HEK293 (cell line): ENCODE results near the gene RASL10A.

Experiments used
- CTCF ChIA-PET: fragments of 350-600 bp; formaldehyde crosslinking; extraction: SDS; loops from one replicate; lab custom pipeline; 2021; ENCODE audit warnings: antibody characterized with exemption; lab: Yijun Ruan, JAX
- POLR2A ChIA-PET: fragments of 300-600 bp; formaldehyde crosslinking; extraction: SDS; loops from one replicate; lab custom pipeline; 2020; ENCODE audit warnings: antibody characterized with exemption, inconsistent platforms; lab: Yijun Ruan, JAX
- H3K27ac ChIP-seq: fragments of 200-500 bp; sonication (Bioruptor generic); 2 replicates; pipeline ENCODE4 v1.5.1; 2014; ENCODE audit warnings: low read depth, low read length, control low read depth, inconsistent platforms; ENCODE audit errors: extremely low read depth
- H3K36me3 ChIP-seq, 2 experiments: fragments of 200-500 bp in 1 of 2; sonication (Bioruptor generic) in 1 of 2; 1 replicate in 1 of 2; 2 replicates in 1 of 2; pipeline ENCODE4 v1.5.1; 2014 to 2017; ENCODE audit warnings: inconsistent platforms in 2 of 2, low read length in 2 of 2; ENCODE audit not compliant: control insufficient read depth in 2 of 2, insufficient read depth in 1 of 2
- H3K4me1 ChIP-seq: fragments of 200-500 bp; sonication (Bioruptor generic); 2 replicates; pipeline ENCODE4 v1.5.1; 2014; ENCODE audit warnings: mild to moderate bottlenecking, low read length, inconsistent platforms; ENCODE audit not compliant: control insufficient read depth, insufficient read depth
- H3K4me3 ChIP-seq: 2 replicates; pipeline ENCODE4 v1.5.1; 2011; ENCODE audit warnings: low read depth, mild to moderate bottlenecking, control low read depth, low read length, moderate library complexity
- H3K9me3 ChIP-seq: fragments of 200-500 bp; sonication (Bioruptor generic); 2 replicates; pipeline ENCODE4 v1.5.1; 2014; ENCODE audit warnings: low read depth, low read length, inconsistent platforms; ENCODE audit not compliant: control insufficient read depth, insufficient read depth
- BCL11B ChIP-seq: fragments of 450-650 bp; formaldehyde crosslinking; IDR thresholded peaks from 2 replicates; pipeline ENCODE4 v1.5.1; 2016; ENCODE audit warnings: low read depth, missing biosample characterization, missing genetic modification characterization
- GLIS1 ChIP-seq: fragments of 450-650 bp; formaldehyde crosslinking; IDR thresholded peaks from 2 replicates; pipeline ENCODE4 v1.5.1; 2016; ENCODE audit warnings: missing biosample characterization, missing genetic modification characterization
- KLF16 ChIP-seq: fragments of 450-650 bp; formaldehyde crosslinking; IDR thresholded peaks from 2 replicates; pipeline ENCODE4 v1.5.1; 2017; ENCODE audit warnings: missing biosample characterization, missing genetic modification characterization
- KLF7 ChIP-seq: fragments of 450-650 bp; formaldehyde crosslinking; IDR thresholded peaks from 2 replicates; pipeline ENCODE4 v1.5.1; 2016; ENCODE audit warnings: missing biosample characterization, missing genetic modification characterization, borderline replicate concordance
- KLF8 ChIP-seq: fragments of 450-650 bp; formaldehyde crosslinking; IDR thresholded peaks from 2 replicates; pipeline ENCODE4 v1.5.1; 2016; ENCODE audit warnings: missing biosample characterization, missing genetic modification characterization
- SALL2 ChIP-seq: fragments of 450-650 bp; formaldehyde crosslinking; IDR thresholded peaks from 2 replicates; pipeline ENCODE4 v1.5.0; 2017; ENCODE audit warnings: missing biosample characterization, mild to moderate bottlenecking, missing genetic modification characterization, borderline replicate concordance
- ZBTB17 ChIP-seq: fragments of 450-650 bp; formaldehyde crosslinking; IDR thresholded peaks from 2 replicates; pipeline ENCODE4 v1.5.1; 2016; ENCODE audit warnings: missing biosample characterization, missing genetic modification characterization
- ZBTB8A ChIP-seq: fragments of 450-650 bp; formaldehyde crosslinking; IDR thresholded peaks from 2 replicates; pipeline ENCODE4 v1.5.1; 2016; ENCODE audit warnings: missing biosample characterization, missing genetic modification characterization
- ZFHX2 ChIP-seq: fragments of 450-650 bp; formaldehyde crosslinking; conservative IDR thresholded peaks from 2 replicates; pipeline ENCODE4 v1.5.1; 2016; ENCODE audit warnings: missing biosample characterization, missing genetic modification characterization
- ZNF114 ChIP-seq: fragments of 450-650 bp; formaldehyde crosslinking; IDR thresholded peaks from 2 replicates; pipeline ENCODE4 v1.5.0; 2017; ENCODE audit warnings: missing biosample characterization, missing genetic modification characterization
- ZNF266 ChIP-seq: fragments of 450-650 bp; formaldehyde crosslinking; IDR thresholded peaks from 2 replicates; pipeline ENCODE4 v1.5.1; 2016; ENCODE audit warnings: missing biosample characterization, missing genetic modification characterization, low read depth
- ZNF341 ChIP-seq: fragments of 450-650 bp; formaldehyde crosslinking; IDR thresholded peaks from 2 replicates; pipeline ENCODE4; 2016; ENCODE audit warnings: low read depth, missing biosample characterization, missing genetic modification characterization
- ZNF654 ChIP-seq: fragments of 450-650 bp; formaldehyde crosslinking; IDR thresholded peaks from 2 replicates; pipeline ENCODE4 v1.5.1; 2016; ENCODE audit warnings: low read depth, missing biosample characterization, missing genetic modification characterization
- TF ChIP-seq, protein P1 (sequence below): fragments of 450-650 bp; formaldehyde crosslinking; IDR thresholded peaks from 2 replicates; pipeline ENCODE4 v1.5.1; 2016; ENCODE audit warnings: missing biosample characterization, missing genetic modification characterization
- TF ChIP-seq, protein P2 (sequence below): fragments of 450-650 bp; formaldehyde crosslinking; IDR thresholded peaks from 2 replicates; pipeline ENCODE4 v1.5.1; 2016; ENCODE audit warnings: missing biosample characterization, missing genetic modification characterization
- TF ChIP-seq, protein P3 (sequence below): sonication (generic); formaldehyde crosslinking; IDR thresholded peaks from 2 replicates; pipeline ENCODE4 v1.8.1; 2022; ENCODE audit warnings: mild to moderate bottlenecking, moderate library complexity, missing genetic modification reagents
- TF ChIP-seq, protein P4 (sequence below): fragments of 450-650 bp; formaldehyde crosslinking; IDR thresholded peaks from 2 replicates; pipeline ENCODE4 v1.5.1; 2016; ENCODE audit warnings: missing biosample characterization, missing genetic modification characterization
- TF ChIP-seq, protein P5 (sequence below): fragments of 450-650 bp; formaldehyde crosslinking; optimal IDR thresholded peaks from 2 replicates; pipeline ENCODE3; 2016; ENCODE audit warnings: missing biosample characterization, mild to moderate bottlenecking, missing genetic modification characterization
- TF ChIP-seq, protein P6 (sequence below): fragments of 450-650 bp; formaldehyde crosslinking; IDR thresholded peaks from 2 replicates; pipeline ENCODE4 v1.5.0; 2017; ENCODE audit warnings: missing biosample characterization, missing genetic modification characterization, borderline replicate concordance

Gene RASL10A

DNA sequence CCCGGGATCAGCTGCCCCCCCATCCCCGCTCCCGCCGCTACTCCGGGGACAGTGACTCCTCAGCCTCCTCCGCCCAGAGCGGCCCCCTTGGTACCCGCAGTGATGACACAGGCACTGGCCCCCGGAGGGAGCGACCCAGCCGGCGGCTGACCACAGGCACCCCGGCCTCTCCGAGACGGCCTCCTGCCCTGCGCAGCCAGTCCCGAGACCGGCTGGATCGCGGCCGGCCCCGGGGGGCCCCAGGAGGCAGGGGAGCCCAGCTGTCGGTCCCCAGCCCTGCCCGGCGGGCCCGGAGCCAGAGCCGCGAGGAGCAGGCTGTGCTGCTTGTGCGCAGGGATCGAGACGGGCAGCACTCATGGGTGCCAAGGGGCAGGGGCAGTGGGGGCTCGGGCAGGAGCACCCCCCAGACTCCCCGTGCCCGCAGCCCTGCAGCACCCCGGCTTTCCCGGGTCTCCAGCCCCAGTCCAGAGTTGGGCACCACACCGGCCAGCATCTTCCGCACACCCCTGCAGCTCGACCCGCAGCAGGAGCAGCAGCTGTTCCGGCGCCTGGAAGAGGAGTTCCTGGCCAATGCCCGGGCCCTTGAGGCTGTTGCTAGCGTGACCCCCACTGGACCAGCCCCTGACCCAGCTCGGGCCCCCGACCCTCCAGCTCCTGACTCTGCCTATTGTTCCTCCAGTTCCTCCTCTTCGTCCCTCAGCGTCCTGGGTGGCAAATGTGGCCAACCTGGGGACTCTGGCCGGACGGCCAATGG lies 3.9 kb downstream of the RASL10A start:
- CTCF ChIA-PET, result interaction anchor here (0.6 to 1.6 kb wide), 5 partner anchors 10 to 89 kb away, joined by 3 to 6 read pairs (median 3); no protein-coding TSS in a partner anchor
- H3K27ac ChIP-seq, result no peak overlapping the region

DNA sequence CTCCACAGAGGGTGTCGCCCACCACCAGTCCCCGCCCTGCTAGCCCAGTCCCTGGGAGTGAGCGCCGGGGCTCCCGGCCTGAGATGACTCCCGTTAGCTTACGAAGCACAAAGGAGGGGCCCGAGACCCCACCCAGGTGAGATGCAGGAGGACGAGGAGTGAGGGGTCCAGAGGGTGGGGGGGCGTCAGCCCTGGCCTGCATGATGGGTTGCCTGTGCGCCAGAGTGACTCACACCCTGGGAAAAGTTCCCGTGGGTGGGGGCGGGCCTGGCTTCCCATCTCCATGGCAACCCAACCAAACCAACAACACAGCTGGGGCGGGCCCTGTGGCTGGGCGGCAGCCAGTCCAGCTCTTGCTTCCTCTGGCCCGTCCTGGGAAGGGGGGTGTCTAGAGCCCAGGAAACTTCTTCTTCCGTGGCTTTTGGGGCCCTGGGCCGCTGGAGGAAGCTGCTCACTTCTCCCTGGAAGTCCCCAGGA lies 4.6 kb downstream of the RASL10A start:
- Histone ChIP-seq H3K4me3 (no peak overlapping the region), H3K9me3 (no peaks in the 10 kb centered on the region), H3K36me3 (no peaks in the 10 kb centered on the region), H3K4me1 (peaks cover 14% of the 10 kb centered on the region), H3K27ac (no peak overlapping the region)
- POLR2A ChIA-PET, result interaction anchor here (0.5 to 1.7 kb wide), 5 partner anchors 8 to 170 kb away, joined by 3 to 6 read pairs (median 4); partner anchors contain the start of genes EWSR1 and RHBDD3
- CTCF ChIA-PET, result interaction anchor here (0.6 to 1.5 kb wide), 3 partner anchors 41 to 104 kb away, joined by 3 read pairs; no protein-coding TSS in a partner anchor
- TF ChIP-seq KLF7 (tag by site-specific recombination), result 0 out of 2 replicates have a peak, but pooled peaks have one; percentile 62
- peak; percentile 81 for TF ChIP-seq ZFHX2 (tag by site-specific recombination)
- no peak for TF ChIP-seq SALL2 (tag by site-specific recombination)
- TF ChIP-seq KLF16 (tag by site-specific recombination), result peak; percentile 46; the same call in 1 of the 2 replicates
- TF ChIP-seq ZNF341 (tag by site-specific recombination), result peak; percentile 63
- TF ChIP-seq ZBTB17 (tag by site-specific recombination), result peak; percentile 48
- TF ChIP-seq, protein P1, sequence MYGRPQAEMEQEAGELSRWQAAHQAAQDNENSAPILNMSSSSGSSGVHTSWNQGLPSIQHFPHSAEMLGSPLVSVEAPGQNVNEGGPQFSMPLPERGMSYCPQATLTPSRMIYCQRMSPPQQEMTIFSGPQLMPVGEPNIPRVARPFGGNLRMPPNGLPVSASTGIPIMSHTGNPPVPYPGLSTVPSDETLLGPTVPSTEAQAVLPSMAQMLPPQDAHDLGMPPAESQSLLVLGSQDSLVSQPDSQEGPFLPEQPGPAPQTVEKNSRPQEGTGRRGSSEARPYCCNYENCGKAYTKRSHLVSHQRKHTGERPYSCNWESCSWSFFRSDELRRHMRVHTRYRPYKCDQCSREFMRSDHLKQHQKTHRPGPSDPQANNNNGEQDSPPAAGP (tag by site-specific recombination), result peak; percentile 67
- TF ChIP-seq, protein P2, sequence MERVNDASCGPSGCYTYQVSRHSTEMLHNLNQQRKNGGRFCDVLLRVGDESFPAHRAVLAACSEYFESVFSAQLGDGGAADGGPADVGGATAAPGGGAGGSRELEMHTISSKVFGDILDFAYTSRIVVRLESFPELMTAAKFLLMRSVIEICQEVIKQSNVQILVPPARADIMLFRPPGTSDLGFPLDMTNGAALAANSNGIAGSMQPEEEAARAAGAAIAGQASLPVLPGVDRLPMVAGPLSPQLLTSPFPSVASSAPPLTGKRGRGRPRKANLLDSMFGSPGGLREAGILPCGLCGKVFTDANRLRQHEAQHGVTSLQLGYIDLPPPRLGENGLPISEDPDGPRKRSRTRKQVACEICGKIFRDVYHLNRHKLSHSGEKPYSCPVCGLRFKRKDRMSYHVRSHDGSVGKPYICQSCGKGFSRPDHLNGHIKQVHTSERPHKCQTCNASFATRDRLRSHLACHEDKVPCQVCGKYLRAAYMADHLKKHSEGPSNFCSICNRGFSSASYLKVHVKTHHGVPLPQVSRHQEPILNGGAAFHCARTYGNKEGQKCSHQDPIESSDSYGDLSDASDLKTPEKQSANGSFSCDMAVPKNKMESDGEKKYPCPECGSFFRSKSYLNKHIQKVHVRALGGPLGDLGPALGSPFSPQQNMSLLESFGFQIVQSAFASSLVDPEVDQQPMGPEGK, result peak; percentile 88
- TF ChIP-seq ZNF266, result no peak
- TF ChIP-seq, protein P3, sequence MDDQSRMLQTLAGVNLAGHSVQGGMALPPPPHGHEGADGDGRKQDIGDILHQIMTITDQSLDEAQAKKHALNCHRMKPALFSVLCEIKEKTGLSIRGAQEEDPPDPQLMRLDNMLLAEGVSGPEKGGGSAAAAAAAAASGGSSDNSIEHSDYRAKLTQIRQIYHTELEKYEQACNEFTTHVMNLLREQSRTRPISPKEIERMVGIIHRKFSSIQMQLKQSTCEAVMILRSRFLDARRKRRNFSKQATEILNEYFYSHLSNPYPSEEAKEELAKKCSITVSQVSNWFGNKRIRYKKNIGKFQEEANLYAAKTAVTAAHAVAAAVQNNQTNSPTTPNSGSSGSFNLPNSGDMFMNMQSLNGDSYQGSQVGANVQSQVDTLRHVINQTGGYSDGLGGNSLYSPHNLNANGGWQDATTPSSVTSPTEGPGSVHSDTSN (CRISPR knock-in tag), result no peak
- TF ChIP-seq ZNF654 (tag by site-specific recombination), result no peak
- TF ChIP-seq, protein P4, sequence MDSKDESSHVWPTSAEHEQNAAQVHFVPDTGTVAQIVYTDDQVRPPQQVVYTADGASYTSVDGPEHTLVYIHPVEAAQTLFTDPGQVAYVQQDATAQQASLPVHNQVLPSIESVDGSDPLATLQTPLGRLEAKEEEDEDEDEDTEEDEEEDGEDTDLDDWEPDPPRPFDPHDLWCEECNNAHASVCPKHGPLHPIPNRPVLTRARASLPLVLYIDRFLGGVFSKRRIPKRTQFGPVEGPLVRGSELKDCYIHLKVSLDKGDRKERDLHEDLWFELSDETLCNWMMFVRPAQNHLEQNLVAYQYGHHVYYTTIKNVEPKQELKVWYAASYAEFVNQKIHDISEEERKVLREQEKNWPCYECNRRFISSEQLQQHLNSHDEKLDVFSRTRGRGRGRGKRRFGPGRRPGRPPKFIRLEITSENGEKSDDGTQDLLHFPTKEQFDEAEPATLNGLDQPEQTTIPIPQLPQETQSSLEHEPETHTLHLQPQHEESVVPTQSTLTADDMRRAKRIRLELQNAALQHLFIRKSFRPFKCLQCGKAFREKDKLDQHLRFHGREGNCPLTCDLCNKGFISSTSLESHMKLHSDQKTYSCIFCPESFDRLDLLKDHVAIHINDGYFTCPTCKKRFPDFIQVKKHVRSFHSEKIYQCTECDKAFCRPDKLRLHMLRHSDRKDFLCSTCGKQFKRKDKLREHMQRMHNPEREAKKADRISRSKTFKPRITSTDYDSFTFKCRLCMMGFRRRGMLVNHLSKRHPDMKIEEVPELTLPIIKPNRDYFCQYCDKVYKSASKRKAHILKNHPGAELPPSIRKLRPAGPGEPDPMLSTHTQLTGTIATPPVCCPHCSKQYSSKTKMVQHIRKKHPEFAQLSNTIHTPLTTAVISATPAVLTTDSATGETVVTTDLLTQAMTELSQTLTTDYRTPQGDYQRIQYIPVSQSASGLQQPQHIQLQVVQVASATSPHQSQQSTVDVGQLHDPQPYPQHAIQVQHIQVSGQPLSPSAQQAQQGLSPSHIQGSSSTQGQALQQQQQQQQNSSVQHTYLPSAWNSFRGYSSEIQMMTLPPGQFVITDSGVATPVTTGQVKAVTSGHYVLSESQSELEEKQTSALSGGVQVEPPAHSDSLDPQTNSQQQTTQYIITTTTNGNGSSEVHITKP (tag by site-specific recombination), result peak; percentile 41; the same call in 1 of the 2 replicates
- peak; percentile 68; the same call in 1 of the 2 replicates for TF ChIP-seq KLF8 (tag by site-specific recombination)
- TF ChIP-seq, protein P5, sequence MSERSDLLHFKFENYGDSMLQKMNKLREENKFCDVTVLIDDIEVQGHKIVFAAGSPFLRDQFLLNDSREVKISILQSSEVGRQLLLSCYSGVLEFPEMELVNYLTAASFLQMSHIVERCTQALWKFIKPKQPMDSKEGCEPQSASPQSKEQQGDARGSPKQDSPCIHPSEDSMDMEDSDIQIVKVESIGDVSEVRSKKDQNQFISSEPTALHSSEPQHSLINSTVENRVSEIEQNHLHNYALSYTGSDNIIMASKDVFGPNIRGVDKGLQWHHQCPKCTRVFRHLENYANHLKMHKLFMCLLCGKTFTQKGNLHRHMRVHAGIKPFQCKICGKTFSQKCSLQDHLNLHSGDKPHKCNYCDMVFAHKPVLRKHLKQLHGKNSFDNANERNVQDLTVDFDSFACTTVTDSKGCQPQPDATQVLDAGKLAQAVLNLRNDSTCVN (tag by site-specific recombination), result peak; percentile 30
- TF ChIP-seq ZBTB8A (tag by site-specific recombination), result 0 out of 2 replicates have a peak, but pooled peaks have one; percentile 14
- TF ChIP-seq GLIS1 (tag by site-specific recombination), result peak; percentile 65
- TF ChIP-seq ZNF114 (tag by site-specific recombination), result no peak

More for the DNA sequence above, 3.9 kb downstream of the RASL10A start:
- TF ChIP-seq, protein P6, sequence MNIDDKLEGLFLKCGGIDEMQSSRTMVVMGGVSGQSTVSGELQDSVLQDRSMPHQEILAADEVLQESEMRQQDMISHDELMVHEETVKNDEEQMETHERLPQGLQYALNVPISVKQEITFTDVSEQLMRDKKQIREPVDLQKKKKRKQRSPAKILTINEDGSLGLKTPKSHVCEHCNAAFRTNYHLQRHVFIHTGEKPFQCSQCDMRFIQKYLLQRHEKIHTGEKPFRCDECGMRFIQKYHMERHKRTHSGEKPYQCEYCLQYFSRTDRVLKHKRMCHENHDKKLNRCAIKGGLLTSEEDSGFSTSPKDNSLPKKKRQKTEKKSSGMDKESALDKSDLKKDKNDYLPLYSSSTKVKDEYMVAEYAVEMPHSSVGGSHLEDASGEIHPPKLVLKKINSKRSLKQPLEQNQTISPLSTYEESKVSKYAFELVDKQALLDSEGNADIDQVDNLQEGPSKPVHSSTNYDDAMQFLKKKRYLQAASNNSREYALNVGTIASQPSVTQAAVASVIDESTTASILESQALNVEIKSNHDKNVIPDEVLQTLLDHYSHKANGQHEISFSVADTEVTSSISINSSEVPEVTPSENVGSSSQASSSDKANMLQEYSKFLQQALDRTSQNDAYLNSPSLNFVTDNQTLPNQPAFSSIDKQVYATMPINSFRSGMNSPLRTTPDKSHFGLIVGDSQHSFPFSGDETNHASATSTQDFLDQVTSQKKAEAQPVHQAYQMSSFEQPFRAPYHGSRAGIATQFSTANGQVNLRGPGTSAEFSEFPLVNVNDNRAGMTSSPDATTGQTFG (tag by site-specific recombination), result no peak
- TF ChIP-seq BCL11B (tag by site-specific recombination), result peak; percentile 55; the same call in 1 of the 2 replicates
- no peak overlapping the region for H3K4me3 ChIP-seq
- no peaks in the 10 kb centered on the region for H3K36me3 ChIP-seq
- H3K9me3 ChIP-seq, result no peaks in the 10 kb centered on the region
- H3K4me1 ChIP-seq, result peaks cover 14% of the 10 kb centered on the region
- POLR2A ChIA-PET, result interaction anchor here (0.5 to 1.7 kb wide), 6 partner anchors 9 to 169 kb away, joined by 3 to 6 read pairs (median 4); partner anchors contain the start of genes EWSR1 and RHBDD3
